Measurements from ENCODE around the gene MTERF2.
A peak's percentile ranks its signal among the peaks of the same experiment; 100 is the strongest.
"Not testable (repeated sequence)": the region's sequence is repeated elsewhere in the genome, so short reads cannot be mapped to it uniquely, and the experiment has no call there.

The MTERF2 gene

DNA sequence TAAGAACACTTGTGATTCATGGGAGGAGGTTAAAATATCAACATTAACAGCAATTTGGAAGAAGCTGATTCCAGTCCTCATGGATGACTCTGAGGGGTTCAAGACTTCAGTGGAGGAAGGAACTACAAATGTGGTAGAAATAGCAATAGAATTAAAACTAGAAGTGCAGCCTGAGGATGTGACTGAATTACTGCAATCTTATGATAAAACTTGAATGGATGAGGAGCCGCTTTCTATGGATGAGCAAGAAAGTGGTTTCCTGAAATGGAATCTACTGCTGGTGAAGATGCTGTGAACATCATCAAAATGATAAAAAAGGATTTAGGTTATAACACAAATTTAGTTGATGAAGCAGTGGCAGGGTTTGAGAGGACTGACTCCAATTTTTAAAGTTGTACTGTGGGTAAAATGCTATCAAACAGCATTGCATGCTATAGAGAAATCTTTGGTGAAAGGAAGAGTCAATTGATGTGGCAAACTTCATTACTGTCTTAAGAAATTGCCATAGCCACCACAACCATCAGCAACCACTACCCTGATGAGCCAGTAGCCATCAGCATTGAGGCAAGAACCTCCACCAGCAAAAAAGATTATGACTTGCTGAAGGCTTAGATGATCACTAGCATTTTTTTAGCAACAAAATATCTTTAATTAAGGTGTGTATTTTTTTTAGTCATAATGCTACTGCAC lies 25.9 kb upstream of the MTERF2 start:
- Mint-ChIP-seq H3K4me1 (no peaks in the 10 kb centered on the region), H3K4me3 (no peak overlapping the region), H3K27ac (no peak overlapping the region), H3K36me3 (peaks cover 2% of the 10 kb centered on the region), H3K27me3 (peaks cover 8% of the 10 kb centered on the region), H3K9me3 (peaks cover 2% of the 10 kb centered on the region)
- ATAC-seq (ENCODE audit: low read depth): no peak
- no peak for DNase-seq (ENCODE audit: low spot score in 2 of 2)

DNA sequence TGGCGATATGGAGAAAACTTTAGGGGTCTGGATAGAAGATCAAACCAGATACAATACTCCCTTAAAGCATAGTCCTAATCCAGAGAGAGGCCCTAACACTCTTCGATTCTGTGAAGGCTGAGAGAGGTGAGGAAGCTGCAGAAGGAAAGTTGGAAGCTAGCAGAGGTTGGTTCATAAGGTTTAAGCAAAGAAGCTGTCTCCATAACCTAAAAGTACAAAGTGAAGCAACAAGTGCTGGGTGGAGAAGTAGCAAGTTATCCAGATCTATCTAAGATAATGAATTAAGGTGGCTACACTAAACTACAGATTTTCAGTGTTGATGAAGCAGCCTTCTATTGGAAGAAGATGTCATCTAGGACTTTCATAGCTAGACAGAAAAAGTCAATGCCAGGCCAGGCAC lies 24.6 kb upstream of the MTERF2 start:
- DNase-seq (ENCODE audit: low spot score in 2 of 2) (no peak), ATAC-seq (ENCODE audit: low read depth) (no peak)
- Mint-ChIP-seq H3K4me3 (no peak overlapping the region), H3K9me3 (peaks cover 2% of the 10 kb centered on the region), H3K27me3 (peaks cover 4% of the 10 kb centered on the region), H3K4me1 (no peaks in the 10 kb centered on the region), H3K27ac (no peak overlapping the region), H3K36me3 (peaks cover 2% of the 10 kb centered on the region)

DNA sequence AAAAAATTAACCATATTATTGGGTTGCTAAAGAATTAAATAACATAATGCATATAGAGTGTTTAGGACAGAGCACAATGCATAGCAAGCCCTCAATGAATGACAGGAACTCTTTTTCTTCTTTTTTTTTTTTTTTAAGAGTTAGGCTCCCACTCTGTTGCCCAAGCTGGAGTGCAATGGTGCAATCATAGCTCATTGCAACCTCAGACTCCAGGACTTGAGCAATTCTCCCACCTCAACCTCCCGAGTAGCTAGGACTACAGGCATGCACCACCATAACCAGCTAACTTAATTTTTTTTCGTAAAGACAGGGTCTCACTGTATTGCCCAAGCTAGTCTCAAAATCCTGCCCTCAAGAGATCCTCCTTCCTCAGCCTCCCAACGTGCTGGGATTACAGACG lies 20.5 kb upstream of the MTERF2 start:
- Mint-ChIP-seq H3K27ac (no peak overlapping the region), H3K36me3 (peaks cover 2% of the 10 kb centered on the region), H3K9me3 (peaks cover 5% of the 10 kb centered on the region), H3K4me1 (no peaks in the 10 kb centered on the region), H3K4me3 (no peak overlapping the region), H3K27me3 (peaks cover 2% of the 10 kb centered on the region)
- no peak for DNase-seq (ENCODE audit: low spot score in 2 of 2)
- no peak for ATAC-seq (ENCODE audit: low read depth)

DNA sequence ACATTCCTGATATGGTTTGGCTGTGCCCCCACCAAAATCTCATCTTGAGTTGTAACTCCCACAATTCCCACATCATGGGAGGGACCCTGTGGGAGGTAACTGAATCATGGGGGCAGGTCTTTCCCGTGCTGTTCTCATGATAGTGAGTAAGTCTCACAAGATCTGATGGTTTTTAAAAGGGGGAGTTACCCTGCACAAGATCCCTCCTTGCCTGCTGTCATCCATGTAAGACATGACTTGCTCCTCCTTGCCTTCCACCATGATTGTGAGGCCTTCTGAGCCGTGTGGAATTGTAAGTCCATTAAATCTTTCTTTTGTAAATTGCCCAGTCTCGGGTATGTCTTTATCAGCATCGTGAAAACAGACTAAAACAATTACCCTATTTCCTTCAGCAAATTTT lies 15.7 kb upstream of the MTERF2 start:
- not testable (repeated sequence) for H3K4me3 Mint-ChIP-seq; H3K36me3 Mint-ChIP-seq; ATAC-seq (ENCODE audit: low read depth); DNase-seq (ENCODE audit: low spot score in 2 of 2); H3K27me3 Mint-ChIP-seq; H3K9me3 Mint-ChIP-seq; H3K27ac Mint-ChIP-seq; H3K4me1 Mint-ChIP-seq

DNA sequence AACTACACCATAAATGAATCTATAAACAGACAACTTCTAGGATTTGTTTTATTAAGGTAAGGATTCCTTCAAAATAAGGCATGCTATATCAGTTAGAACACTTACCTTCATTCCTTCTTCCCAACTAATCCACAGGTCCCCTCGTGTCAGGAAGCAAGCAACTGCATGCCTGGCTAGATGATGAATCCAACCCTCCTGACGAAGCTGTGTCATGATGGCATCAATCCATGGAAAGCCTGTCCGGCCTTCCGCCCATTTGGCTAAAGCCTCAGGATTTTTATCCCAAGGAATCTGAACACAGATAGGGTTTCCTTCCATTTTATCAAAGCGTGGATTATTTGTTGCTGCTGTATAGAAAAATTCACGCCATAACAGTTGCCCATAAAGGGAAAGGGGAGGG lies 12.5 kb upstream of the MTERF2 start:
- Mint-ChIP-seq H3K9me3 (peaks cover 4% of the 10 kb centered on the region), H3K36me3 (peaks cover 13% of the 10 kb centered on the region), H3K27me3 (peaks cover 8% of the 10 kb centered on the region), H3K4me1 (no peaks in the 10 kb centered on the region), H3K27ac (no peak overlapping the region), H3K4me3 (no peak overlapping the region)
- ATAC-seq (ENCODE audit: low read depth) (no peak), DNase-seq (ENCODE audit: low spot score in 2 of 2) (no peak)

DNA sequence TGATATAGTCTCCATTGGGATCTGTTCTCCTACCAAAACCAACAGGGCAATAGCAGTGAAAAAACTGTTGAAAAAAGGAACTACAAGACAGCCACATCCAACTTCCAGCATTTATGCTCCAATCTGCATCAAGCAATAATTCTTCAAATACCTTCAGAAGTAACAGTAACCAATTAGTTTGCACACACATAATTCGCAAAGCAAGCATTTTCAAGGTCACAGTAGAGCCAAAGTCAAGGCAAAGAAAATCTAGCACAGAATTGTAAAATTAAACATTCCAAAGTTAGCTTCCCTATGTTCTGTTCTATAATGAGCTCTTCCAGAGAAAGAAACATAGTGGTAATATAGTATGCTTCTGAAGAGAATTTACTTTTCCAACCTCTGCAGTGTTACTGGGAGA lies 11.0 kb upstream of the MTERF2 start:
- H3K9me3 Mint-ChIP-seq: peaks cover 4% of the 10 kb centered on the region
- DNase-seq (ENCODE audit: low spot score in 2 of 2): no peak
- no peaks in the 10 kb centered on the region for H3K4me1 Mint-ChIP-seq
- peaks cover 8% of the 10 kb centered on the region for H3K27me3 Mint-ChIP-seq
- H3K36me3 Mint-ChIP-seq: peaks cover 13% of the 10 kb centered on the region
- H3K4me3 Mint-ChIP-seq: no peak overlapping the region
- ATAC-seq (ENCODE audit: low read depth): no peak
- H3K27ac Mint-ChIP-seq: no peak overlapping the region

DNA sequence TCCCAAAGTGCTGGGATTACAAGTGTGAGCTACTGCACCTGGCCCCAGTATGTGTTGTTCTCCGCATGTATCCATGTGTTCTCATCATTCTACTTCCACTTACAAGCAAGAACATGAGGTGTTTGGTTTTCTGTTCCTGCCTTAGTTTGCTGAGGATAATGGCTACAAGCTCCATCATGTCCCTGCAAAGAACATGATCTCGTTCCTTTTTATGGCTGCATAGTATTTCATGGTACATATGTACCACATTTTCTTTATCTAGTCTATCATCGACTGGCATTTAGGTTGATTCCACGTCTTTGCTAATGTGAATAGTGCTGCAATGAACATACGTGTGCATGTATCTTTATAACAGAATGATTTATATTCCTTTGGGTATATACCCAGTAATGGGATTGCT lies 9.2 kb upstream of the MTERF2 start:
- H3K27ac Mint-ChIP-seq; H3K9me3 Mint-ChIP-seq; H3K27me3 Mint-ChIP-seq; H3K4me3 Mint-ChIP-seq; DNase-seq (ENCODE audit: low spot score in 2 of 2); ATAC-seq (ENCODE audit: low read depth); H3K4me1 Mint-ChIP-seq: not testable (repeated sequence)
- peaks cover 12% of the 10 kb centered on the region for H3K36me3 Mint-ChIP-seq

DNA sequence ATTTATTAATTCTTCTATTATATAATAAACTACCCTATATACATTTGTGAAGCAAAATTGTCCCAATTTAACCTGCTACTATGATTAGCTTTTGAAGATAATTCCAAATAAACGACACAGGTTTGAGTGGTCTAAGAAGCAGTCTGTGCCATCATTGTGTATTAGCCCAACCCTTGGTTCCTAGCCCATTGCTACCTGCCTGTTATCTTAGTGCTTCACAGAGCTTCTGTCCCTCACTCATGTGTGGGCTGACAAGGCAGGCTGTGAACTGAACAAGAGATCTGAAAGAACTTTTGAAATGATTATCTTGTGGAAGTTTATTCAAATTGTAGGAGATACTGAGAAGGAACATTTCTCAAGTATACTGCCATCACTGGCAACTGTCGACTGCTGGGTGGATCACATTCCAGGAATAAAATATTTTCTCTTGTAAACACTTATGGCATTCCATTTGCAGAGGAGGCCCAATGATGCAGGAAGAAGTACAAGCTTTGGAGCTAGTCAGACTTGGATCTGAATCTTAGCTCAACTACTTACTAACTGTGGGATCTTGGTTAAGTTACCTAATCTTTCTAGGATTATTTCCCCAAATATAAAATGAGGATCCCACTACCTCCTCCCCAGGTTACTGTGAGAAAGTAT lies 7.8 kb upstream of the MTERF2 start:
- no peak overlapping the region for H3K27ac Mint-ChIP-seq
- no peak overlapping the region for H3K4me3 Mint-ChIP-seq
- no peaks in the 10 kb centered on the region for H3K4me1 Mint-ChIP-seq
- peaks cover 10% of the 10 kb centered on the region for H3K36me3 Mint-ChIP-seq
- ATAC-seq (ENCODE audit: low read depth): no peak
- DNase-seq (ENCODE audit: low spot score in 2 of 2): no peak
- H3K9me3 Mint-ChIP-seq: peaks cover 2% of the 10 kb centered on the region
- peaks cover 8% of the 10 kb centered on the region for H3K27me3 Mint-ChIP-seq

DNA sequence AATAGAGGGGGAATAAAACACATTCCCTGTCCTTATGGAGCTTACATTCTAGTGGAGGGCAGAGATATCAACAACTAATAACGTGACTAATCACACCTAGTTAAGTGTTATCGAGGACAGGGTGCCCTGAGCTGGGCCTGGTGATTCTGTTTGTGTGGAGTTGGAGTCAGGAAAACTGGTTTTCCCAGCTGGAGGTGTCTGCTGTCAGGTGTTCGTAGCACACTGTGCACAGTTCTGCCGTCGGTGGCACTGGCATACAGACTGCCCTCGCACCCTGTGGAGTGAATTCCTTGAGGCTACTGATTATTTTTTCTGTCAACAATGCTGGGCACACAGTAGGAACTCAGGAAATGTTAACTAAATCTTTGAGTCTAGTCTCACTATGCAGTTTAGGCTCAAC lies 900 bp upstream of the MTERF2 start:
- no peak overlapping the region for H3K27ac Mint-ChIP-seq
- H3K4me3 Mint-ChIP-seq: peak overlapping the region; percentile 96
- H3K27me3 Mint-ChIP-seq: peaks cover 2% of the 10 kb centered on the region
- peaks cover 10% of the 10 kb centered on the region for H3K36me3 Mint-ChIP-seq
- H3K9me3 Mint-ChIP-seq: peaks cover 2% of the 10 kb centered on the region
- ATAC-seq (ENCODE audit: low read depth) (no peak), DNase-seq (ENCODE audit: low spot score in 2 of 2) (no peak)
- peaks cover 13% of the 10 kb centered on the region for H3K4me1 Mint-ChIP-seq

DNA sequence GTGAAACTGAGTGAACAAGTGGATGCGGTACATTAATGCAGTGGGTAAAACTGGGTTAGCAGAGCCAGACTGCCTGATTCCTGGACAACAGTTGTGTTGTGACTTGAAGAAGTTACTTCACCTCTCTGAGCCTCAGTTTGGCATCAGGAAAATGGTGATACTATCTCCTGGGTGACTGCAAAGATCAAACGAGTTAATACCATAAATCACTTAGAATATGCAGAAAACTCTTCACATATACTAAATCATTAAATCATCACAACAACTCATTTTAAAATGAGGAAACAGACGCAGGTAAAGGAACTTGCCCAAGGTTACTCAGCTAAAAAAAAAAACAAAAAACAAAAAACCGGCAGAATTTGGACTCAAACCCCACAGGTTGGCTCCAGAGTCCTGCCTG lies 811 bp downstream of the MTERF2 start:
- peaks cover 10% of the 10 kb centered on the region for H3K36me3 Mint-ChIP-seq
- peaks cover 2% of the 10 kb centered on the region for H3K27me3 Mint-ChIP-seq
- no peak overlapping the region for H3K27ac Mint-ChIP-seq
- H3K4me1 Mint-ChIP-seq: peaks cover 13% of the 10 kb centered on the region
- H3K9me3 Mint-ChIP-seq: peaks cover 2% of the 10 kb centered on the region
- peak overlapping the region; percentile 43 for H3K4me3 Mint-ChIP-seq
- DNase-seq (ENCODE audit: low spot score in 2 of 2) (no peak), ATAC-seq (ENCODE audit: low read depth) (no peak)

DNA sequence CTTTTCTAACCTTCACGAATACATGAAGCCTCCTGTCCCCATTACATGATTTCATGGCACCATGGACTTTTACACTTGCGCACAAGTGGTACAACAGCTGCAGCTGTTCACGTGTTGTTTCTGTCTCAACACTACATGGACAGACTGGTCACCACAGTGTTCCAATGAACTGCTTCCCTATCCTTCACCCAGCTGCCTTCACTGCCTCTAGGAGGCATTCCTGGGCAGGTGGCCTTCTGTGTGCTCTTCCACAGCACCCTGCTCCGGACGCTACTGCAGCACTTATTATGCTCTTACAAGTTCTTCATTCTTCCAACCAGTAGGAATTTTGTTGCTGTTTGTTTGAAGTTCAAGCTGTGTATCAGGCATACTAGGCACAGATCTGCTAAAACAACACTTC lies 1.5 kb downstream of the MTERF2 start:
- H3K4me3 Mint-ChIP-seq: no peak overlapping the region
- ATAC-seq (ENCODE audit: low read depth) (no peak), DNase-seq (ENCODE audit: low spot score in 2 of 2) (no peak)
- peaks cover 2% of the 10 kb centered on the region for H3K9me3 Mint-ChIP-seq
- H3K36me3 Mint-ChIP-seq: peaks cover 10% of the 10 kb centered on the region
- peaks cover 13% of the 10 kb centered on the region for H3K4me1 Mint-ChIP-seq
- peaks cover 2% of the 10 kb centered on the region for H3K27me3 Mint-ChIP-seq
- no peak overlapping the region for H3K27ac Mint-ChIP-seq

DNA sequence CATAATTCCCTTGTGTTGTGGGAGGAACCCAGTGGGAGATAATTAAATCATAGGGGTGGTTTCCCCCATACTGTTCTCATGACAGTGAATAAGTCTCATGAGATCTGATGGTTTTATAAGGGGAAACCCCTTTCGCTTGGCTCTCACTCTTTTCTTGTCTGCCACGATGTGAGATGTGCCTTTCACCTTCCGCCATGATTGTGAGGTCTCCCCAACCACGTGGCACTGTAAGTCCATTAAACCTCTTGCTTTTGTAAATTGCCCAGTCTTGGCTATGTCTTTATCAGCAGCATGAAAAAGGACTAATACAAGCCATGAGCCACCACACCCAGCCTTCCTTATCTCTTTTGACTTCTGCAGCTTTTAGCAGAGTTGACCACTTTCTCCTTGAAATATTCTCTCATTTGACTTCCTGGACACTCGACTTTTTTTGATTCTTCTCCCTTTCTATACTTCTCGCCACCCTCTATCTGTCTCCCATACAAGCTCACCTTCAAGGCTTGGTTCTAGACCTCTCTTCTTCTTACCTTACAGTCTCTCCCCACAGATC lies 2.3 kb downstream of the MTERF2 start:
- Mint-ChIP-seq H3K36me3 (peaks cover 10% of the 10 kb centered on the region), H3K4me1 (peaks cover 13% of the 10 kb centered on the region), H3K27ac (no peak overlapping the region), H3K27me3 (peaks cover 2% of the 10 kb centered on the region), H3K4me3 (no peak overlapping the region), H3K9me3 (peaks cover 2% of the 10 kb centered on the region)
- DNase-seq (ENCODE audit: low spot score in 2 of 2) (no peak), ATAC-seq (ENCODE audit: low read depth) (no peak)

DNA sequence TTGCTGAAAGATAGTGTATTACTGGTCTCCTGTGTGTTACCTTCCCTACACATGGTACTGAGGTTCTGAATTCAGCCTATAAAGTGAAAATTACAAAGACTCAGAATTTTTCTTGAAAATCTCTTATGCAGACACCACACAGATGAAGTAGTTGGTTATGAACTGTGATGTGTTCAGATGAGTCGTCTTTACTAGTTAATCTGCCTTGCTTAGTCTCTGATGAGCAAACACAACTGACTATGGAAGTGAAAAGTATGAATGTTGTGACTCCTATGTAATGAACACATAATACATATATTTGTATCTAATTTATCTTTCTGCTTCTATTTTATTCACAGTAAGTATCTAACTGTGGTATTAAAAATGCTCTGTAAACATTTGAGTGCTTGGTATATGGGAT lies 4.7 kb downstream of the MTERF2 start:
- H3K36me3 Mint-ChIP-seq: peaks cover 12% of the 10 kb centered on the region
- H3K27me3 Mint-ChIP-seq: no peaks in the 10 kb centered on the region
- H3K27ac Mint-ChIP-seq: no peak overlapping the region
- DNase-seq (ENCODE audit: low spot score in 2 of 2) (no peak), ATAC-seq (ENCODE audit: low read depth) (no peak)
- H3K4me3 Mint-ChIP-seq: no peak overlapping the region
- peaks cover 11% of the 10 kb centered on the region for H3K4me1 Mint-ChIP-seq
- H3K9me3 Mint-ChIP-seq: peaks cover 2% of the 10 kb centered on the region

DNA sequence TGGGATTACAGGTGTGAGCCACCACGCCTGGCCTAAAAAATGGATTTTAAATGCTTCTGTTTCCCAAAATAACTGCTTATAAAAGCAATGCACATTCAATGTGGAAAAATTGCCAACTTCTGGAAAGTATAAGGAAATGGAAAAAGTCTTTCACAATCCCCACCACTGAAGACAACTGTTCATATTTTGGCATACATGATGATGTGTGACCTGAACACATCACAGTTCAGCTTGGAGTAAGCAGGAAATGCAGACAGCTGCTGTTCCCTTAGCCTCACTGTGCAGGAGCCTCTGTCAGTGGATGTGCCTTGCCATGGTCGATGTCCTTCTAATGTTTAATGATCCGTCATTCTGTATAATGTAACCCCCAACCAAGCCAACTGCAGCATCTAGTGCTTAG lies 5.2 kb downstream of the MTERF2 start:
- H3K9me3 Mint-ChIP-seq: peaks cover 2% of the 10 kb centered on the region
- H3K27me3 Mint-ChIP-seq: no peaks in the 10 kb centered on the region
- no peak overlapping the region for H3K27ac Mint-ChIP-seq
- ATAC-seq (ENCODE audit: low read depth) (no peak), DNase-seq (ENCODE audit: low spot score in 2 of 2) (no peak)
- peaks cover 12% of the 10 kb centered on the region for H3K36me3 Mint-ChIP-seq
- H3K4me1 Mint-ChIP-seq: peaks cover 11% of the 10 kb centered on the region
- H3K4me3 Mint-ChIP-seq: no peak overlapping the region

DNA sequence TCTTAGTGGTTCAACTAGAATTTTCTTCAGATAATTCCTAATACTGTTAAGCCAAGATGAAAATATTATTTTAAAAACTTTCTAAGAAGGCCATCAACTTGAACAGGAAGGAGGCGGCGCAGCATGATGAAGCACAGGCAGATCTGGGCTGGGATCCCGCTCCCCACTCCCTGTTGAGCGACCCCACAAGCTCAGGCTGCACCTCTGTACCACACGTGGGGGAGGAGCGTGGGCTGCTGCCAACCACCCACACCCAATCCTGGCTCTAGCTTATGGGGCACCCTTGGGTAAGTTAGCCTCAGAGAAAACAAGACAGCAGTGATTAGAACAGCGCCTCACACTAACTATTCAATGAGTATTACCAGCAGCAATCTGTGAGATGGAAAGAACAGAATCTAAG lies 6.0 kb downstream of the MTERF2 start:
- no peak for ATAC-seq (ENCODE audit: low read depth)
- H3K27ac Mint-ChIP-seq: no peak overlapping the region
- peaks cover 13% of the 10 kb centered on the region for H3K4me1 Mint-ChIP-seq

More for the DNA sequence above, 6.0 kb downstream of the MTERF2 start:
- Mint-ChIP-seq H3K27me3 (no peaks in the 10 kb centered on the region), H3K4me3 (no peak overlapping the region), H3K9me3 (peaks cover 2% of the 10 kb centered on the region), H3K36me3 (peaks cover 14% of the 10 kb centered on the region)
- DNase-seq (ENCODE audit: low spot score in 2 of 2): no peak
